Activated naive CD8-positive, alpha-beta T cell treated with anti-CD3 and anti-CD28 coated beads, Interleukin-2, amount 10 ng/mL, durations not matched to agents 7 days and 5 days (primary cell): ENCODE measurements around the gene EMID1. TPM values are rescaled to one million over a fixed set of nuclear protein-coding genes. Genes with fewer than 3 reads are reported as not detected.
"Not testable (repeated sequence)": the region's sequence is repeated elsewhere in the genome, so short reads cannot be mapped to it uniquely, and the experiment has no call there.

ENCODE experiments used
- ATAC-seq: fragments of 150-1000 bp; cut with Tn5 transposase; one replicate; pipeline ENCODE4 v1.10.0; 2021; ENCODE audit warnings: low read depth, moderate library complexity
- POLR2A ChIA-PET: fragments of 350-600 bp; sonication (Branson Sonifier 250); formaldehyde crosslinking; loops from one replicate; lab custom pipeline; 2021; ENCODE audit warnings: antibody characterized with exemption; lab: Charles Lee
- DNase-seq: peaks from one replicate; pipeline ENCODE4 v3.0.0; 2021
- H3K27ac Mint-ChIP-seq: one replicate; pipeline ENCODE4 v1.8.0; 2022; ENCODE audit warnings: mild to moderate bottlenecking, mixed read lengths
- H3K27me3 Mint-ChIP-seq: one replicate; pipeline ENCODE4 v1.8.0; 2022; ENCODE audit warnings: mild to moderate bottlenecking, moderate library complexity, mixed read lengths
- H3K36me3 Mint-ChIP-seq: one replicate; pipeline ENCODE4 v1.8.0; 2021; ENCODE audit warnings: mild to moderate bottlenecking, mixed read lengths
- H3K4me1 Mint-ChIP-seq: one replicate; pipeline ENCODE4 v1.8.0; 2021; ENCODE audit warnings: mixed read lengths
- H3K4me3 Mint-ChIP-seq: one replicate; pipeline ENCODE4 v1.8.0; 2022; ENCODE audit warnings: mild to moderate bottlenecking, moderate library complexity, mixed read lengths
- H3K9me3 Mint-ChIP-seq: one replicate; pipeline ENCODE4 v1.8.0; 2021; ENCODE audit warnings: mixed read lengths
- total RNA-seq, 2 experiments: library from RNA; stranded (reverse); gene quantifications; one replicate each; pipeline ENCODE4 v1.2.3, GENCODE V29; 2021

The EMID1 gene
- total RNA-seq, 2 experiments from 2014 or later, result not detected

GRCh38 chr22:29244785-29245625 lies 39.3 kb downstream of the EMID1 start:
- peaks cover 10% of the 10 kb centered on the region for H3K9me3 Mint-ChIP-seq
- POLR2A ChIA-PET, result no interaction called here
- ATAC-seq, result no peak
- no peak overlapping the region for H3K4me3 Mint-ChIP-seq
- H3K27me3 Mint-ChIP-seq, result peaks cover 26% of the 10 kb centered on the region
- H3K4me1 Mint-ChIP-seq, result peaks cover 2% of the 10 kb centered on the region
- H3K36me3 Mint-ChIP-seq, result peaks cover under 1% of the 10 kb centered on the region
- H3K27ac Mint-ChIP-seq, result no peak overlapping the region
- DNase-seq, result no peak

GRCh38 chr22:29245626-29246385 lies 40.1 kb downstream of the EMID1 start:
- peak; percentile 86 for ATAC-seq
- Mint-ChIP-seq H3K4me1 (peaks cover 2% of the 10 kb centered on the region), H3K27ac (no peak overlapping the region), H3K36me3 (no peaks in the 10 kb centered on the region), H3K27me3 (peaks cover 24% of the 10 kb centered on the region), H3K9me3 (peaks cover 9% of the 10 kb centered on the region), H3K4me3 (no peak overlapping the region)
- POLR2A ChIA-PET, result no interaction called here
- peak; percentile 77 for DNase-seq

- H3K4me1 Mint-ChIP-seq, POLR2A ChIA-PET, H3K9me3 Mint-ChIP-seq, DNase-seq, H3K36me3 Mint-ChIP-seq, ATAC-seq, H3K27ac Mint-ChIP-seq, H3K4me3 Mint-ChIP-seq: not testable (repeated sequence)
- peaks cover 15% of the 10 kb centered on the region for H3K27me3 Mint-ChIP-seq
These were observed 42.2 kb downstream of the EMID1 start for GRCh38 chr22:29247891-29248290.

- Mint-ChIP-seq H3K27me3 (peaks cover 5% of the 10 kb centered on the region), H3K4me1 (peaks cover 6% of the 10 kb centered on the region), H3K4me3 (no peak overlapping the region), H3K9me3 (no peaks in the 10 kb centered on the region), H3K36me3 (no peaks in the 10 kb centered on the region), H3K27ac (no peak overlapping the region)
- ATAC-seq, result no peak
- DNase-seq, result no peak
- POLR2A ChIA-PET, result no interaction called here
These were observed 45.6 kb downstream of the EMID1 start for GRCh38 chr22:29251265-29251664.

- H3K4me1 Mint-ChIP-seq, result peaks cover 6% of the 10 kb centered on the region
- POLR2A ChIA-PET, result no interaction called here
- DNase-seq (no peak), ATAC-seq (no peak)
- no peaks in the 10 kb centered on the region for H3K36me3 Mint-ChIP-seq
- H3K9me3 Mint-ChIP-seq, result no peaks in the 10 kb centered on the region
- no peak overlapping the region for H3K4me3 Mint-ChIP-seq
- H3K27me3 Mint-ChIP-seq, result peaks cover 5% of the 10 kb centered on the region
- H3K27ac Mint-ChIP-seq, result no peak overlapping the region
These were observed 46.5 kb downstream of the EMID1 start for GRCh38 chr22:29251981-29252911.

GRCh38 chr22:29253561-29254285 lies 48.0 kb downstream of the EMID1 start:
- POLR2A ChIA-PET, result no interaction called here
- no peak overlapping the region for H3K27ac Mint-ChIP-seq
- H3K27me3 Mint-ChIP-seq, result peaks cover 5% of the 10 kb centered on the region
- H3K4me1 Mint-ChIP-seq, result peaks cover 9% of the 10 kb centered on the region
- no peak for DNase-seq
- no peaks in the 10 kb centered on the region for H3K36me3 Mint-ChIP-seq
- ATAC-seq, result no peak
- no peak overlapping the region for H3K4me3 Mint-ChIP-seq
- no peaks in the 10 kb centered on the region for H3K9me3 Mint-ChIP-seq

- DNase-seq, result no peak
- no peak overlapping the region for H3K4me3 Mint-ChIP-seq
- POLR2A ChIA-PET, result no interaction called here
- no peaks in the 10 kb centered on the region for H3K36me3 Mint-ChIP-seq
- peaks cover 9% of the 10 kb centered on the region for H3K4me1 Mint-ChIP-seq
- H3K9me3 Mint-ChIP-seq, result no peaks in the 10 kb centered on the region
- peaks cover 5% of the 10 kb centered on the region for H3K27me3 Mint-ChIP-seq
- H3K27ac Mint-ChIP-seq, result no peak overlapping the region
- peak; percentile 54 for ATAC-seq
These were observed 48.6 kb downstream of the EMID1 start for GRCh38 chr22:29254286-29254660.

GRCh38 chr22:29255064-29255621 lies 49.4 kb downstream of the EMID1 start:
- no peak for ATAC-seq
- Mint-ChIP-seq H3K36me3 (no peaks in the 10 kb centered on the region), H3K4me1 (peaks cover 9% of the 10 kb centered on the region), H3K27me3 (peaks cover 5% of the 10 kb centered on the region), H3K27ac (no peak overlapping the region), H3K4me3 (no peak overlapping the region), H3K9me3 (no peaks in the 10 kb centered on the region)
- DNase-seq, result no peak
- POLR2A ChIA-PET, result no interaction called here

- DNase-seq (no peak), ATAC-seq (no peak)
- Mint-ChIP-seq H3K36me3 (no peaks in the 10 kb centered on the region), H3K9me3 (no peaks in the 10 kb centered on the region), H3K27ac (no peak overlapping the region), H3K4me3 (no peak overlapping the region), H3K27me3 (peaks cover 5% of the 10 kb centered on the region), H3K4me1 (peaks cover 9% of the 10 kb centered on the region)
- POLR2A ChIA-PET, result interaction anchor here (1.4 kb wide), 1 partner anchor 10 kb away, joined by 6 read pairs; no protein-coding TSS in a partner anchor
These were observed 51.1 kb downstream of the EMID1 start for GRCh38 chr22:29256606-29257325.

GRCh38 chr22:29257751-29258181 lies 52.1 kb downstream of the EMID1 start:
- Mint-ChIP-seq H3K27ac (no peak overlapping the region), H3K4me3 (no peak overlapping the region), H3K36me3 (no peaks in the 10 kb centered on the region), H3K27me3 (peaks cover 3% of the 10 kb centered on the region), H3K4me1 (peaks cover 9% of the 10 kb centered on the region), H3K9me3 (no peaks in the 10 kb centered on the region)
- POLR2A ChIA-PET, result interaction anchor here (0.9 to 1.4 kb wide), 2 partner anchors 9 kb away, joined by 3 to 6 read pairs; no protein-coding TSS in a partner anchor
- DNase-seq (no peak), ATAC-seq (no peak)

- Mint-ChIP-seq H3K36me3 (no peaks in the 10 kb centered on the region), H3K4me1 (peaks cover 9% of the 10 kb centered on the region), H3K27ac (no peak overlapping the region), H3K9me3 (no peaks in the 10 kb centered on the region), H3K4me3 (no peak overlapping the region), H3K27me3 (peaks cover 3% of the 10 kb centered on the region)
- no peak for ATAC-seq
- DNase-seq, result no peak
- POLR2A ChIA-PET, result interaction anchor here (0.9 kb wide), 1 partner anchor 8 kb away, joined by 3 read pairs; no protein-coding TSS in a partner anchor
These were observed 52.9 kb downstream of the EMID1 start for GRCh38 chr22:29258407-29259252.
